NCI-H1694 (cell line): ENCODE measurements around the gene NDUFA13.
A peak's percentile ranks its signal among the peaks of the same experiment; 100 is the strongest.

Experiments
- DNase-seq: peaks from one replicate; lab custom pipeline; 2025; lab: John Stamatoyannopoulos, UW

The NDUFA13 gene

GRCh38 chr19:19510432-19510831 lies 5.6 kb upstream of the NDUFA13 start:
- no peak for DNase-seq

DNA sequence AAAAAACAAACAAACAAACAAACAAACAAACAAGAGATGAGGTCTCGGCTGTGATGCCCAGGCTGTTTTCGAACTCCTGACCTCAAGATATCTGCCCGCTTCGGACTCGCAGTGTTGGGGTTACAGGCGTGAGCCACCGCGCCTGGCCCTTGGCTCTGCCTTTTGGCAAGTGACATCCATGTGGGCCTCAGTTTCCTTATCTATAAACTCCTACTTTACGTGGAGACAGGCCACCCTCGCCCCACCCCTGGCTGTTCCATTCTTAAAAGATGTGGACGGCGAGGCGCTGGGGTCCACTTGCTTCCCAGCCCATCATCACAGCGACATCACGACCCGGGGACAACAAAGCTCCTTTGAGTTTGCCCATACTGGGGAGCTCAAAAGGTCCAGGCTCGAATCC lies 2.3 kb upstream of the NDUFA13 start:
- no peak for DNase-seq

DNA sequence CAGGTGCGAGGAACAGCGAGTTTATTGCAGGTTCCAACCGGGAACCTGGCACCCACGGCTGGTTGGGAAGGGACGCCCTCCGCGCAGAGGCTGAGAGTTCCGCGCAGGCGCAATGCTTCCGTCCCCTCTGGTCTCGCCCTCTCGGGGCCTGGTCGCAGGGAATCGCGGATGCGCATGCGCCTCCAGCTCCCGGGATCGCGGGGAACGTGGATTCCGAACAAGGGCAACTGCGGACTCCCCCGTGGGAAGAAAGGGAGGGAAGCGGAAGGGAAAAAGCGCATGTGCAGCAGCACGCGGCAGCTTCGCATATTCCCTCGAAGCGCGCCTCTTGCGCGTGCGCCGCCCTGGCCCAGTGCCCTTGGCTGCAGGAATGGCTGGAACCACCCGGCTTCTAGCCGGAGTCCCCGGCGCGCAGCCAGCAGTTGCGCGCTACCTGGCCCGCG lies 1.8 kb upstream of the NDUFA13 start:
- DNase-seq, result no peak

DNA sequence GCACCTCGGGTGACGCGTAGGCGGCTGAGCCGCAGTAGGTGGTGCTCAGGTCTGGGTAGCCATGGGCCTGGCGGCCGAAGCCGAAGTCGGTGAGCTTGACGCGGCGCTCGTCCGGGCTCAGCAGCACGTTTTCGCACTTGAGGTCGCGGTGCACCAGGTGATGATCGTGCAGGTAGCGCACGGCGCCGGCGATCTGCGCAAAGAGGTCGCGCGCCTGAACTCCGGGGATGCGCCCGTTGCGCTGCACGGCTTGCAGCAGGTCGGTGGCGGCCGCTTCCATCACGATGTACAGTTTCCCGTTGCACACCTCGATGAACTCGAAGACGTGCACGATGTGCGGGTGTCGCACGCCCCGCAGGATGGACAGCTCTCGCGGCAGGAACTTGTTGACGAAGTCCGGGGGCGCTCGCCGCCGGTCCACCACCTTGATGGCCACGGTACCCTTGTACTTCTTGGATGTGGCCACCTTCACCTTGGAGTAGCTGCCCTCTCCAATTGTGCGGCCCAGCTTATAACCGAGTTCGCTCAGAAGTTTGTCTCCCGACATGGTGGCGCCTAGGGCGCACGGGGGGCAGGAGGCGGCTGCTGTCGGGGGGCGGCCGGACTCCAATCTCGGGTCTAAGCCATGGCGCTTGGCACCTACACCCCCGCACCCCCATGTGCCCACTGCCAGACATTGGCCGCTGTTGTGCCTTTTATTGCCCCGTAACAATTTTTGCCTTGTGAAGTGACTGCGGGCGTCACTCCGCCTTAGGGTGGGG lies 964 bp upstream of the NDUFA13 start, which contains the start of gene TSSK6:
TSSK6 (minus strand) TSS at position 668 of the 761 bp plus-strand sequence; CDS start at position 547, 121 bp downstream.
- DNase-seq, result no peak

GRCh38 chr19:19517235-19517619 lies 1.2 kb downstream of the NDUFA13 start:
- no peak for DNase-seq

DNA sequence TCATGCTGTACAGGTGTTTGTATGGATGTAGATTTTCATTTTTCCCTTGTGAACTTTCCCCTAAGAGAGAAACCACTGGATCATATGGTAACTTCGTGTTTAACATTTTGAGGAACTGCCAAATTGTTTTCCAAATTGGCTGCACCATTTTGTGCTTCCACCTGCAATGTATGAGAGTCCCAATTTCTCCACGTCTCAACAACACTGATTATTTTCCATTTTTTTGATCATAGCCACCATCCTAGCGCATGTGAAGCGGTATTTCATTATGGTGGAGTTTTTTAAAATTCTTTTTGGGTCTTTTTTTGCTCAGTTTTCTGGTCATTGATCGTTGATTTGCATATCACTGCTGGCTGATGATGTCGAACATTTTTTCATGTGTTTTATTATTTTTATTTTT lies 5.0 kb downstream of the NDUFA13 start:
- DNase-seq, result no peak

DNA sequence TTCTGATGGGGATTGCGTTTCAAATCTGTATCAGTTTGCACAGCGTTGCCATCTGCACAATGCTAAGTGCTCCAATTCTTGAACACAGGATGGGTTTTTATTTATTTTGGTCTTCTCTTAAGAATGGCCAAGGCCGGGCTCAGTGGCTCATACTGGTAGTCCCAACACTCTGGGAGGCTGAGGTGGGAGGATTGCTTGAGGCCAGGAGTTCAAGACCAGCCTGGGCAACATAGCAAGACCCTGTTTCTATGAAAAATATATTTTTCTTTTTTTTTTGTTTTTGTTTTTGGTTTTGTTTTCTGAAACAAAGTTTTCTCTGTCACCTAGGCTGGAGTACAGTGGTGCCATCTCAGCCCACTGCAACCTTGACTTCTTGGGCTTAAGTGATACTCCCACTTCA lies 7.2 kb downstream of the NDUFA13 start:
- no peak for DNase-seq

GRCh38 chr19:19524053-19524452 lies 8.0 kb downstream of the NDUFA13 start:
- DNase-seq, result no peak

- DNase-seq, result no peak
These were observed 9.8 kb downstream of the NDUFA13 start for GRCh38 chr19:19525611-19526380.

- DNase-seq, result no peak
These were observed 10.8 kb downstream of the NDUFA13 start for GRCh38 chr19:19526581-19527370.

DNA sequence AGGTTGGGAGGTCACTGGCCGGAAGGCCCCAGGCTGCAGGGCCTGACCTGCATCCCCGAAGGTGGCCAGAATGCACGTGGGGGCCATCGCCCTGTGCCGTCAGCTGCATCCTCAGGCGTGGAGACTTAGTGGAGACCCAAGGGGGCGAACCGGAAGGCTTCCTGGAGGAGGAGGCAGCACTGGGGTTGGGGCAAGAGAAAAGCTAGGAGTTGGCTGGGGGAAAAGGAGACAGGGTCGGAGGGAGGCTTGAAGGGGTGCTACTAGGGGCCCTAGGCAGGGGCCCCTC lies 11.3 kb downstream of the NDUFA13 start:
- no peak for DNase-seq

- DNase-seq, result no peak
These were observed 11.9 kb downstream of the NDUFA13 start for GRCh38 chr19:19527674-19528625.

- no peak for DNase-seq
These were observed 12.9 kb downstream of the NDUFA13 start, which contains the start of gene YJEFN3 for GRCh38 chr19:19528721-19529490. TSS of gene YJEFN3 (plus strand) at chr19:19528911. CDS start at chr19:19528933, 22 bp downstream.

GRCh38 chr19:19529783-19530422 lies 13.9 kb downstream of the NDUFA13 start:
- no peak for DNase-seq

GRCh38 chr19:19530423-19530804 lies 14.4 kb downstream of the NDUFA13 start:
- no peak for DNase-seq

- DNase-seq, result no peak
These were observed 14.9 kb downstream of the NDUFA13 start for GRCh38 chr19:19530889-19531288.

DNA sequence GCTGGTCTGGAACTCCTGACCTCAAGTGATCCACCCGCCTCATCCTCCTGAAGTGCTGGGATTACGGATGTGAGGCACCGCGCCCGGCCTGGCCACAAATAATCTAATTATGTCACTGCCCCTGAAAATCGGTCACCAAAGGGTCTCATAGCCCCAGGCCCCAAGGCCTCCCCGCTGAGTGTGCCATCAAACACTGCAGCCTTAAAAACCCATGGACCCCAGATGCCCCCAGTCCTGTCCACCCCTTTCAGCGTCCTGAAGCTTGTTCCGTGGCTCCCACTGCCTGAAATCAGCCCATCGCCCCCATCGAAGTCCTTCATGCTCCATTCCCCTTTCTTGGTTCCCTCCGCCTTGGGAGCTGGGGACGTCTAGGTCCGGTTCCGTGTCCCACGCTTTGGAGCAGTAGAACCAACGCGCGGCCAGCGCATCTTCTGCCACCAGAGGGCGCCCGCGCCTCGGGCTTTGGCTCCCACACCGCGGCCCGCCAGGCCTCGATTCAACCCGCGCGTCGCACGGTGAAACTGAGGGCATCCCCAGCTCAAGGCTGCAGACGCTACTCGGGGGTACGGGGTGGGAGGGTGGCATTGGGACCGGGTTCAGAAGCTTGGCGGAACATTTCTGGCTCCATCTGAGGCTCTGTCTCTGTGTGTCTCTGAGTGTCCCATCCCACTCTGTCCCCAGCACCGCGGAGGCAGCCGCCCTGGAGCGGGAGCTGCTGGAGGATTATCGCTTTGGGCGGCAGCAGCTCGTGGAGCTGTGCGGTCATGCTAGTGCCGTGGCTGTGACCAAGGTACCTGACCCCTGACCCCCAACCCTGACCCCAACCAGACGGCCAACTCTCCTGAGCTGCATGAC lies 16.2 kb downstream of the NDUFA13 start:
- peak; percentile 51 for DNase-seq

DNA sequence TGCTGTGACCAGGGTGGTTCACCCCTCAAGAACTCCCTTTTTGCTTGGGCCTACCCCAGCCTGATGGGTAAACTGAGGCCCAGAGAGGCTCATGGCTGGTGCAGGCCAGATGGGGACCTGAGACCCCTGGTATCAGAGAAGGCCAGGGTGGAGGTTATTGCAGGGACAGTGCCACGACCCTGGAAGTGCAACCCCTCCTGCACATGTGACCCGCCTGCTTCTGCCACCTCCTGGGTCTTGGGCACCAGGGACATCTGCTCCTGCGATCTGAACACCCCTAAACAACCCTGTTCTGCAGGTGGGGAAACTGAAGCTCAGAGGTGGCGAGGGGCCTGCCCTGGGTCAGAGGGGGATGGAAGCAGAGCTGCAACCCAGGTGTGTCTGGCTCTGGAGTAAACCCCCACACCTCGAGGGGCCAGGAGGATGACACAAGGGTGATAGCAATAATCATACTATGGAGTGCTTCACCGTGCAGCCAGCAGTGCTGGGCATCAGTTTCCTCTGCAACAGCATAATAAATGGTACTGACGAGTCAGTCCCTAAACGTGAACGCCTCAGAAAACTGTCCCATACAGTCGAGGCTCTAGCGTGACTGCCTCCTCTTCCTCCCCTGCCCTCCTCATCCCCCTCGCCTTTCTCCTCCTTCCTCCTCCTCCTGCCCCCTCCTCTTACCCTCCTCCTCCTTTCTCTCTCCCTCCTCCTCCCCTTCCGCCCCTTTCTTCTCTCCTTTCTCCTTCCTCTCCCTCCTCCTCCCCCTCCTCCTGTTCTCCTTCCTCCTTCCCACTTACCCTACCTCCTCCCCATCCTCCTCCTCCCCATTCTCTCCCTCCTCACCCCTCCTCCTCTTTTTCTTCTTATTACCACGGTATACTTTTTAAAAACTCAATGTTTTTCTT lies 17.0 kb downstream of the NDUFA13 start:
- DNase-seq, result no peak
